ENCODE data around the gene UBL4B.

The UBL4B gene

DNA sequence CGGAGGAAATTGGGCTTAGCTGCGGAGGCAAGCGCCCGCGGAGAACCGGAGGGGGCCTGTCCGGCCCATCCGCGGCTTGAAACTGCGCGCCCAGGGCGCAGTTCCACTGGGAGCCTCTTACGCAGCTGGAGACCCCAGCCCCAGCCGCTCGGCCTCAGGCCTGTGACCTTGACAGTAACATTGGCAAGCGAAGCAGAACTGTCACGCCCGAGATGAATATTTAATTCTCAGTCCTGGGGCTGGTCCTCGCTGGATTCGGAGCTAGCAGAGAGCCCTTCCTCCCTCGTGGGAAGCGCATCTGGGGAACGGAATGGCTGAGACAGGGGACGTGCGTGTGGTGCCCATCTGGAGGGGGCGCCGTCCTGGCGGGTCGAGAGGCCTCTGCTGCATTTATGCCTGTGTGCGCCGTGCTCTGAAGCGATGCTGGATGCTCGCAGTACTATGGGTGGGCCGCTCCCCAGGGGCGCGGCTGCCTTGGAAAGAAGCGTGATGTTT is 39.0 kb downstream of the UBL4B start:
- peak overlapping the region; percentile 38 for H3K4me3 ChIP-seq (ENCODE audit: low read depth, low read length)

DNA sequence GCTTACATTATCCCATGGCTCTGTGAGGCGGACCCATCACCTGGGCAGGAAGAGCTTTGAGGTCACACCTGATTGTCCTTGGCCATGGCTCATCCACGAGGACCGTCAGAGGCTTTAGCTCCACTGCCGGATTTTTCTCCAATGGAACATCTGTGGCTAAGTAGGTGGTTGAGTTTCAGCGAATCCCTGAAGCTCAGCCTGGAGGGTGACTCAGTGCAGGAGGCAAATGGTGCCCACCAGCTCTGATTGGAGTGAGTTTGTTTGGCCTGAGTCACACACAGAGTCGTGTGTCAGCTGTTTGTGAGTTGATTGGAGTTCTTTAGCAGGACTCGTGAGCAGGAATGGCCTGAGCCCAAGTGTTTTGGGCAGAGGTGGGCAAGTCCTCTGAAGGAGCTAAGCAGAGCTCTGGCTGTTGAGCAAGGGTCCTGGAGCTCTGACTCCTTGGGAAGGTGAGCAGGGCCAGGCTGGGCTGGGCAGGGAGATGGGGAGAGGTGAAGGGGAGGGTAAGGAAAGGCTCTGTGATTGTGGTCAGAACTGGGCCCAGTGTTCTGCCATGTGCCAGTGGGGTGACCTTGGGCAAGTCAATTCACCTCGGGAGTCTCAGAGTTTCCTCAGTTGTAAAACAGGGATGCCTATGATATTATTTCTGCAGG is 40.0 kb downstream of the UBL4B start:
- H3K4me3 ChIP-seq (ENCODE audit: low read depth, low read length) = no peak overlapping the region

- no peak overlapping the region for H3K4me3 ChIP-seq (ENCODE audit: low read depth, low read length)
These were observed 41.2 kb downstream of the UBL4B start for GRCh38 chr1:110153407-110153950.

GRCh38 chr1:110155878-110156522 is 43.8 kb downstream of the UBL4B start:
- H3K4me3 ChIP-seq (ENCODE audit: low read depth, low read length) = no peak overlapping the region

- no peak overlapping the region for H3K4me3 ChIP-seq (ENCODE audit: low read depth, low read length)
These were observed 46.0 kb downstream of the UBL4B start for GRCh38 chr1:110158261-110158660.

DNA sequence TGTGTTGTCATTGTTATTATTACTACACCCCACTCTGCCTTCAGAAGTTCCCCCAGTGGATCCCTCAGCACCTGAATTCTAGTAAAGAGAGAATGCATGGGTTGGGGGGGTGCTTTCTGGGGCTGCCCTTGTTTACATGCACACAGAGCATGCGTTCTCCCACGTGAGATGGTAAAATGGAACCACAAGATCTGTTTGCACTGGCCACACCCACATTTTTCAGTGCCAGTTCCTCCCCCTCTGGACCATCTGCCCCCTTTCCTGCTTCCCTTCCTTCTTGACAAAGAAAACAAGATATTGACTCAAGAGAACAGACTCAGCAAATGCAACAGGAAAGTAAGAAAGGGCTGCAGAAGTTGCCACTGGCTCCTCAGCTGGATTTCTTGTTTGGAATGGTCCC is 46.9 kb downstream of the UBL4B start:
- no peak overlapping the region for H3K4me3 ChIP-seq (ENCODE audit: low read depth, low read length)

GRCh38 chr1:110160538-110161100 is 48.4 kb downstream of the UBL4B start:
- H3K4me3 ChIP-seq (ENCODE audit: low read depth, low read length) = no peak overlapping the region

GRCh38 chr1:110161165-110161564 is 48.9 kb downstream of the UBL4B start:
- no peak overlapping the region for H3K4me3 ChIP-seq (ENCODE audit: low read depth, low read length)

DNA sequence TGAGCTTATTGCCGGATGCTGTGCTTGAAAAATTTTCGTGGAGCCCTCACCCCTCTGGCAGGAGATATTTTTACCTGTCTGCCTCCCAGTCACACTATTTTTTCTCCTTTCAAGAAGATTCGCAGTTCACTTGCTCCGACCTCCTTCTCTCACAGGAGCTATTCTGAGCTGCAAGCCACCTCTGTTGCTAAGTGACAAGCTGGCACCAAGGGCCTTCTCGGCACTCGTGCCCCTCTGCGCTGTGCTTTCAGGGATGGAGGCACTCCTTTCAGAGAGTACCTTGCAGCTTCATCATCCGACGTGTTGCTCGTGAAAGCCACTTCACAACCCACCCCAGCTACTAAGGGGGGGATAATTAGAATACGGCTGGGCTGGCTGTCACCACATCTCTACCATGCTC is 49.6 kb downstream of the UBL4B start:
- H3K4me3 ChIP-seq (ENCODE audit: low read depth, low read length) = no peak overlapping the region

All from iPS-11a (cell line).